Measurements from ENCODE around the gene NRN1L.
"Not testable (repeated sequence)": the region's sequence is repeated elsewhere in the genome, so short reads cannot be mapped to it uniquely, and the experiment has no call there.

The NRN1L gene

GRCh38 chr16:67860589-67861398 lies 23.9 kb upstream of the NRN1L start:
- in situ Hi-C loops (cut with MboI; ENCODE audit: low sequenced_read_pairs) = no loop called here

GRCh38 chr16:67861877-67862276 lies 22.8 kb upstream of the NRN1L start:
- in situ Hi-C loops (cut with MboI; ENCODE audit: low sequenced_read_pairs) = no loop called here

- in situ Hi-C loops (cut with MboI; ENCODE audit: low sequenced_read_pairs) = no loop called here
Observed at GRCh38 chr16:67862623-67863583, 21.8 kb upstream of the NRN1L start.

GRCh38 chr16:67864044-67864443 lies 20.6 kb upstream of the NRN1L start:
- in situ Hi-C loops (cut with MboI; ENCODE audit: low sequenced_read_pairs) = not testable (repeated sequence)

- in situ Hi-C loops (cut with MboI; ENCODE audit: low sequenced_read_pairs) = no loop called here
Observed at GRCh38 chr16:67864594-67864993, 20.1 kb upstream of the NRN1L start.

- in situ Hi-C loops (cut with MboI; ENCODE audit: low sequenced_read_pairs) = no loop called here
Observed at GRCh38 chr16:67865318-67865717, 19.4 kb upstream of the NRN1L start.

- in situ Hi-C loops (cut with MboI; ENCODE audit: low sequenced_read_pairs) = no loop called here
Observed at GRCh38 chr16:67868290-67868689, 16.4 kb upstream of the NRN1L start.

- in situ Hi-C loops (cut with MboI; ENCODE audit: low sequenced_read_pairs) = no loop called here
Observed at GRCh38 chr16:67869653-67870052, 15.0 kb upstream of the NRN1L start.

- in situ Hi-C loops (cut with MboI; ENCODE audit: low sequenced_read_pairs) = no loop called here
Observed at GRCh38 chr16:67871256-67871655, 13.4 kb upstream of the NRN1L start.

- in situ Hi-C loops (cut with MboI; ENCODE audit: low sequenced_read_pairs) = no loop called here
Observed at GRCh38 chr16:67872131-67872630, 12.5 kb upstream of the NRN1L start.

- in situ Hi-C loops (cut with MboI; ENCODE audit: low sequenced_read_pairs) = no loop called here
Observed at GRCh38 chr16:67872631-67873434, 11.9 kb upstream of the NRN1L start, which contains the start of gene EDC4. Gene EDC4, plus strand, starts transcription at chr16:67873052. Its CDS starts 210 bp downstream, at chr16:67873262.

GRCh38 chr16:67873435-67874370 lies 11.0 kb upstream of the NRN1L start:
- in situ Hi-C loops (cut with MboI; ENCODE audit: low sequenced_read_pairs) = no loop called here

GRCh38 chr16:67874372-67874771 lies 10.3 kb upstream of the NRN1L start:
- in situ Hi-C loops (cut with MboI; ENCODE audit: low sequenced_read_pairs) = no loop called here

- in situ Hi-C loops (cut with MboI; ENCODE audit: low sequenced_read_pairs) = no loop called here
Observed at GRCh38 chr16:67877064-67877463, 7.6 kb upstream of the NRN1L start.

- in situ Hi-C loops (cut with MboI; ENCODE audit: low sequenced_read_pairs) = no loop called here
Observed at GRCh38 chr16:67878232-67878631, 6.5 kb upstream of the NRN1L start.

- in situ Hi-C loops (cut with MboI; ENCODE audit: low sequenced_read_pairs) = no loop called here
Observed at GRCh38 chr16:67878846-67879245, 5.8 kb upstream of the NRN1L start.

GRCh38 chr16:67879462-67879861 lies 5.2 kb upstream of the NRN1L start:
- in situ Hi-C loops (cut with MboI; ENCODE audit: low sequenced_read_pairs) = no loop called here

- in situ Hi-C loops (cut with MboI; ENCODE audit: low sequenced_read_pairs) = no loop called here
Observed at GRCh38 chr16:67879936-67880335, 4.7 kb upstream of the NRN1L start.

GRCh38 chr16:67880584-67880983 lies 4.1 kb upstream of the NRN1L start:
- in situ Hi-C loops (cut with MboI; ENCODE audit: low sequenced_read_pairs) = no loop called here
